HG03108 (cell line): ENCODE results near the gene RGPD6.
"Not testable (repeated sequence)": the region's sequence is repeated elsewhere in the genome, so short reads cannot be mapped to it uniquely, and the experiment has no call there.

Source experiments
- ATAC-seq: cut with Tn5 transposase; IDR thresholded peaks from one replicate; pipeline ENCODE4 v1.9.1; 2021; ENCODE audit warnings: moderate library complexity; ENCODE audit not compliant: unreplicated experiment

The RGPD6 gene

DNA sequence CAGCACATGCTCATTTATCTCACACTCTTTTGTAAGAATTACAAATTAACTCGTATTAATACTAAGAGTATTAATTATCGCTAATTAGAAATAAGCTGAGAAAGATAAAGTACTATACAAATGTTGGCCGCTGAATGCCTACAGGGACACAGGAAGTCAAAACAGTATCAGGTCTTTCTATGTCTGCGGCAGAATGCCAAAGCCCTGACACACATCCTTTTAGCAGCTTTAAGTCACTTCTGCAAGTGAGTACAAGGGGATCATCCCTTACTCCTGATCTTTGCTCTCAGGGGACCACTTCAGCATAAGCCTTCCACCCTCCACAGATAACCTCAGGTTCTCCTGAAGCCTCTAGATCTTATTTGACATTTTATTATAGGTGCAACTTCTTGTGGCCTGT is 94.3 kb downstream of the RGPD6 start:
- not testable (repeated sequence) for ATAC-seq

DNA sequence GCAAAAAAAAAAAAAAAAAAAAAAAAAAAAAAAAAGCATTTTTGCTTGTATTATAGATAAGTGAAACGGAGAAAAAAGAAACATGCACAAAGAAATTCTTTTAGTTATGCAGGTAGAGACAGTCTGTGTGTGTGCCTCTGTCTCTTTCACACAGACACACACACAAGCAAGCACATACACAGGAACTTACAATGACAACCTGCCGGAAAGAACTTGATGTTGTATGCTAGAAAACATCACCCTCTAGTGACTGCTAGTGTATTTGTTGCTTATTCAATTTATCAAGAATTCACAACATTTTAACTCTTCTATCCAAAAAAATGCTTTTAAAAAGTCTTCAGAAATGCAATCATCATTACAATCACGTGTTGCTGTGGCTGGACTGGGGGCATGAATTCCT is 95.8 kb downstream of the RGPD6 start:
- ATAC-seq: peak; percentile 49

DNA sequence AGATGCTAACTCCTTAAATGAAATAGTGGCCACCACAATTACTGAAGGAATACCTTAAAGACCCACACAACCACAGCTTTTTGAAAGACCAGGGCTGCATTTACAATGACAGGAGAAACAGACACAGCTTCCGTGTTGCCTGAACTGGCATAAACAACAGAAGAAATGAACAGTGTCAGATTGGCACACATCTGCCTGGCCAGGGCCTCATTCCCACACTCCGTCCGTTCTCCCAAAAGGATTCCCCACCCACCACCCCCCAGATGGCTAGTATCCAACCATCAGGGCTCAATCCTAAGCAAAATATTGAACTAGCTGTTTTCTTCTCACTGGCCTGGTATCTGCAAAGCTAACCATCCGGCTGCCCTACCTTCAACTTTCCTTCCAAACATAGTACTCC is 96.9 kb downstream of the RGPD6 start:
- ATAC-seq: not testable (repeated sequence)

DNA sequence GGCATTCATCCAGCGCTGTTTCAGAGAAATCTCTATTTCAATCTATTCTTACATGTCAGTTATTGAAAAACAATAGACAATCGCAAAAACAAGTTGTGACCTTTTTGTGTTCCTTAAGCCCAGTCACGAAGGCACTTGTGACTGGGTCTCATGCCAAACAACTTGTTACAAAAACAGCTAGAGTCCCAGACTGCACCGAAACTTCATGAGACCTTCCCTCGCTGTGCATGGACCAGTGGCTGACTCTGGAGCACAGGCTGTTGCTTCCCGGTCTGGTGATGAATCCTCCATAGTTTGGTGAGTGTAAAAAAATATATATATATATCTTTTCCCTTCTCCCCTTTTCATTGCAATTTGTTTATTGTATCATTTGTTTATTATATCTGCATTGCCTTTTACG is 99.7 kb downstream of the RGPD6 start:
- ATAC-seq: not testable (repeated sequence)

DNA sequence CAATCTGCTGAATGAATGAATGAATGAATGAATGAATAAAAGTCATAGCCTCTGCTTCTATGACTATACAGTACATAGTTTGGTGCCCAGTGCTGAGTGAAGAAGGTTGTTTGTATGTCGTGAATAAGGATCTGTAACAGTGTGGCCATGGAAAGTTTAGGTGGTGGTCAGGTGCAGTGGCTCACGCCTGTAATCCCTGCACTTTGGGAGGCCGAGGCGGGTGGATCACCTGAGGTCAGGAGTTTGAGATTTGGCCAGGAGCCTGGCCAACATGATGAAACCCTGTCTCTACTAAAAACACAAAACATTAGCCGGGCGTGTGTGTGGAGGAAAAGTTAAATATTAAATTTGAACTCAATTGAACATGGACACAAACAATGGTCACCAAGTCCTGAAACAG is 100.1 kb downstream of the RGPD6 start:
- ATAC-seq: not testable (repeated sequence)

DNA sequence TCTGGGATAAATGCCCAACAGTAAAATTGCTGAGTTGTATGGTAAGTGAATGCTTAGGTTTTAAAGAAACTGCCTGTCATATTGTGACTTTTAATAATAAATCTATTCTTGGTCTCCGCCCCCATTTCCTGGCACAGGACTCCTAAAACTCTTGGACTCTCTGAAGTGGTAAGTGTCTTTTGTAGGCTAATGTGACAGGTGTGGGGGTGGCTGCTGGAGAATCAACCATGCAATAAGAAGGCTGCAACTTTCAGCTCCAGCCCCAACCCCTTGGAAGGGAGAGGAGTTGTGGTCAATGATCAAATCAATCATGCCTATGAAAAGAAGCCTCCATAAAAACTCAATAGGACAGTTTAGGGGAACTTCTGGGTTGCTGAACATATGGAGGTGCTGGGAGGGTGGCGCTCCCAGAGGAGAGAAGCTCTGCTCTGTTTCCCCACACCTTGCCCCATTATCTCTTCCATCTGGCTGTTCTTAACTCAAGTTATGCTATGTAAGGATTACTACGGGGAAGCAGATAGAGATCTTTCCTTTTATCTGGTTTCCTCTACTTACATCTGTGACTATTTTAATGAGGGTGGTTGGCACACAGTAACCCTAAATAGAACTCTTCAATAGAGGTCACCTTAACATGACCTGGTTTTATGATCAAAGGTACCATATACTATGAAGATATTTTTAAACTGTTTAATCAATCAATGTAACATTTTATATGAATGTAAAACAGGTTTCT is 101.2 kb downstream of the RGPD6 start:
- not testable (repeated sequence) for ATAC-seq

DNA sequence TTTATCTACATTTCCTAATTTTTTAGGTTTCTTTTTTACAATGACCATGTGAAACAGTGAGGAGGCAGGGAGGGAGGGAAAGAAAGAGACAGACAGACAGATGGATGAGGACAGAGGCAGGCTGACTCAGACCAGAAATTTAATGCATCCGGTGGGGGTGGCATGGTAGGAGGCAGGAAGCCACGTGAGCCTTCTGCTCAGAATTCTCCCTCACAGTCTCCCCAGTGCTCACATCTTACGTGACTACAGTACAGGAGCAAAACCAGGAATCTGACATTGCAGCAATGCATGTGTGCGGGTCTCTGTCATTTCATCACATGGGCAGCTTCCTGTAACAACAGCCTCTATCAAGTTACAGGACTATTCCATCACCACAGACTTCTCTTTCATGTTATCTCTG is 102.1 kb downstream of the RGPD6 start:
- ATAC-seq: peak; percentile 97

DNA sequence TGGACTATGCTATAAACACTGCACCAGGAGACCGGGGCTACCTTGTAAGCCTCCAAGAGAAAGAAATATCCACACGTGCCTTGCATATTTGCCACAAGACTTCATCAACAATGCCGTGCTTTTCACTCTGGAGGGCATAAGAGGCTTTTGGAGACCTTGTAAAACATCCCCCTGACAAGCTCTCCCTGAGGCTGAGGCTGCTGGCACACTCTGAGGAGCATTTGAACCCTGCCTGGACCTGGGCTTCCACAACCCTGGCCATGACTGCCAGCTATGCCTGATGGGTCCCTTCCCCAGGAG is 104.0 kb downstream of the RGPD6 start:
- not testable (repeated sequence) for ATAC-seq

DNA sequence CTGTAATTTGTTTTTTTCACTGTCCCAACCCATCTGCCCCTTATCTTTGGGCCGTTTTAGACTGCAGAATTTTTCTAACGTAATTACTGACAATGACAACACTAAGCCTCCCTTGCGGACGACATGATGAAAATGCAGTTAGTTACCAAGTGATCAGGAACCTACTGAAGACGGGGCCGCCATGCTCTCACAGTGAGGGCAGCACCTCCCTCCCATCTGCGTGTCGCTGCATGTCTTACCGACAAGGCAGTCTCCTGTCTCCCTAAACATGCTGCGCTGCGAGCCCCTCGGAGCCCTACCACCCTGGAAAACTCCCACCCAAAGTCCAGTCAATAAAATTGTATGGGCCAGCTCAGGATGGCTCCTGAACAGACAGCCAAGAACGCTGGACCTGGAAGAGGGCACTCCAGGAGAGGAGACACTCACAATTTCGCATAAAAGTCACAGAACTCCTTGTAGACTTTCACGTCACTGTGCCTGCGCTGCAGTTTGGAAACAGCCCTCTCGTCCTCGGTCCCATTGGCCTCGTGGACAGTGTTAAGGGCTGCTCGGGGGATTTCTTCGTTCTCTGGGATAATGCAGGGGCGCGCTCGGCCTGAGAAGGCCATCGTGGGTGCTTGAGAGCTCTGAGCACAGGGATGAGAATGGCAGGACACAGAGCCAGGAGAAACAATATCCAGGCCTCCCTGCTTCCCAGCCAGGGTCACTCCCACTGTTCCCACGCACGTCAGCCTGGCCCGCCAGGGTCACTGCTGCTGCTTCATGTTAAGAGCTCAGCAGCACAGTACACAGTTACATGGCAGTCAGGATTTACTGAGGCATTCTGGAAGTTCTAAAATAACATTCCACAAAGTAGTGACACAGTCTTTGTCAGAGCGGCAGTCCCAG is 104.6 kb downstream of the RGPD6 start, which contains the start of gene LIMS4:
Gene LIMS4 (minus strand): TSS at position 646 of the 888 bp plus-strand sequence. CDS start 38 bp downstream, at position 608.
- ATAC-seq: not testable (repeated sequence)

DNA sequence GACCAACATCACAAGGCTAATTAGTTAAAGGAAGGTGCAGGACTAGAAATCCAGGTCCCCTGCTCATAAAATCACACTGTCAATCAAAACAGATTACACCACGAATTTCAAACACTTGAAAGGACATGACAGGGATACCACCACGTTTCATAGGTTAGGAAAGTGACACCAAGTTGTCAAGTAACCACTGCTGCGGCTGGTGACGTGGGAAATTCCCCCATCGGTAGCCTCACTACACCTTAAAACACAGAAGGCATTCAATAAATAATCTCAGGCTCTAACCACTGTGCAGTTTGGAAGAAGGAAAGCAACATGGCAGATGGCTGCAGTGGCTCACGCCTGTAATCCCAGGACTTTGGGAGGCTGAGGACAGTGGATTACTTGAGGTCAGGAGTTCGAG is 108.1 kb downstream of the RGPD6 start:
- not testable (repeated sequence) for ATAC-seq

DNA sequence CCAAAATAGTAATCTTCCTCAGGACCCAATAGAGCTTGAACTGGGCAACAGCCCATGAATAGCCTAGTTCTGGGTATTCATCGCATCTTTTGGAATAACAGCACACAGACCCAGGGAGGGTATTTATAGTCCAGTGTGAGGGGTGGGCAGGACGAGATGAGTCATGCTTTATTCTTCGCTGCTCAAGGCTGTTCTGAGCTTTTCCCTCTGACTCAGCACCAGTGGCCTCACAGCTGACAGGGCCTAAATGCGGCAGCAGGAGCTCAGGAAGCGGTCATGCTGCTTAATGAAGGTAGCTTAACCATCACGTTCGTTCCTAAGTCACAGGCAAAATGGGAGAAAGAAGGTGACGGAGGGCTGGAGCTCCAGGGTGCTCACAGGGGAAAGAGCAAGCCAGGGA is 111.7 kb downstream of the RGPD6 start:
- ATAC-seq: peak; percentile 80
